ENCODE measurements around the gene LCLAT1.

The LCLAT1 gene

GRCh38 chr2:30680121-30680520 is 233.1 kb downstream of the LCLAT1 start:
- DNase-seq: no peak

GRCh38 chr2:30681022-30681421 is 234.0 kb downstream of the LCLAT1 start:
- no peak for DNase-seq

- DNase-seq: no peak
Measured at GRCh38 chr2:30683236-30683956, 236.3 kb downstream of the LCLAT1 start.

- no peak for DNase-seq
Measured at GRCh38 chr2:30684026-30684425, 237.0 kb downstream of the LCLAT1 start.

- DNase-seq: no peak
Measured at GRCh38 chr2:30684516-30684915, 237.5 kb downstream of the LCLAT1 start.

DNA sequence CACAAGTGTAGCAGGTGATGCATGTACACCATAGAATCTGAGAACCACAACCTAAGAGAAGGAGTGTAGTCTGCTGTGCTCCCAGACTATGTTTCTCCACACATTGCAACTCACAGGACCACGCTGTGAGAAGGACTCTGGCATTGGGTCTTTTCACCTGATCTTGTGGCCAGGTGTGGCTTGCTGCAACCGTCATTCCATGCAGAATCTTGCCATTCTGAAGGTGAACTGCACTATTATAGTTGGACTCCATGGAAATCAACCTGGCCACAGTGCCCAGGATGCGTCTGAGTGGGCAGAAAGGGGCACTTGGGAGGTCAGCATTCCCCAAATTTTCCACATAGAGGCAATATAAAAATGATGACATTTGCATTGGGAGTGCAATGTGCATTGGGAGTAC is 237.9 kb downstream of the LCLAT1 start:
- no peak for DNase-seq

GRCh38 chr2:30686000-30686399 is 239.0 kb downstream of the LCLAT1 start:
- DNase-seq: no peak

- DNase-seq: no peak
Measured at GRCh38 chr2:30686669-30687068, 239.6 kb downstream of the LCLAT1 start.

DNA sequence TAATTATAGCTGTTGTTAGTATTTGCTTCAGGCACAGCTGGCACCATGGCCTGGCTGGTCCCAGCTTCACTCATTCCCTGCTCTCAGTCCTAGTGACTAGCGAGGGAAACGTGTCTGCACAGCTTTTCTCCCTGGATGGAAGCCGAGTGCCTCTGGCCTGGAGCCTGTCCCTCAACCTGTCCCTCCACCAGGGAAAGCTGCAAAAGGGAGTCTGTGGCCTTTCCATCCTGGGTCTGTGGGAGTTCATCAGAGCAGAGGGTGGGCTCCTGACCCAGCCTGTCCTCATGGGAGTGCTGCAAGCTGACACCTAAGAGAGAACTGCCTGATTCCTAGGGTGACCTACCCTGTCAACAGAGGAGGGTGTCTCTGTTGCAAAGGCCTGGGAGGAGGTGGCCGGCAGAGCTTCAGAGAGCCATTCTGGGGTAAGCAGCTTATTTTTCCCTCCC is 241.9 kb downstream of the LCLAT1 start:
- DNase-seq: no peak

DNA sequence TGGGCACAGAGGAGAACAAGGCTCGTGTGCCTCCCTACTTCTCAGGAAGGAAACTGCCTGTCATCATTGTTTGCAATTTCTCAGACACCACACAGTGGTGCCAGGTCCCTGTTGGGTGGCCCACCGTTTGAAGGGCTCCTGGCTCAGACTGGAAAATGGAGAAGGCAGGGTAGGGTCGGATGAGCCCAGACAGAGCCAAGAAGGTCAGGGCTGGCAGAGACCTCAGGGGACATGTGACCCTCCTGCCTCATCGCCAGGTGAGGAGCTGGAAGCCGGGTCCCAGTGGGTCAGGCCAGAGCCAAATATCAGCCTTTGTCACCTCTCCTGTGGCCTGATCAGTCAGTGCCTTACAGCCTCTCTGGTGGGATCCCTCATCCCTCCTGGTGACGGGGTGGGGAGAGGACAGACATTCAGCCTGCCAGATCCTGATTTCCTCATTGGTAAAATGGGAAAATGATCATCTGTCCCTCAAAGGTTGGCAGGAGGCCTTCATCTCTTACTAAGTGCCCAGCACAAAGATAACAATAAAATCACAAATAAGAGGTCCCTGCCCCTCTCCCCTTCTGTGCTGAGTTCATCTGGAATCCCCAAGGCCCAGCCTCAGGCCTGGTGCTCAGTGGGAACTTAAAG is 242.6 kb downstream of the LCLAT1 start:
- no peak for DNase-seq

DNA sequence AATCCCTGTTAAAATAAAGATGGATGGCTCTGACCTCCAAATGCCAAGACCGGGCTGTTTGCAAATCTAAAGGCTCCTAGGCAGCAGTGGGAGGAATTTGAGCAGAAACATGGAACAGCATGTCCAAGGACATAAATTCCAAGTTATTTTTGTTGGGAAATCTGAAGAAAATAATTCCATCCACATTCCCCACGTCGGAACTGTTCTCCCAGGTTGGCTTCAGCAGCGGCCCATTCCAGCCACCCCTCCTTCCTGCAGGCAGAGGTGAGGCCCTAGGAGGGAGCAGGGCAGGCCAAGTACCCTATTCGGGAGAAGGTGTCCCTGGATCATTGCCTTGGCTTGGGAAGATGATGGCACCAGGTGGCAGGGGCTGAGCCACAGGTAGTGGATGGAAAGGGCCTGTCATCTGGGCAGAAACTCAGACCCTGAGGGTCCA is 243.1 kb downstream of the LCLAT1 start:
- no peak for DNase-seq

DNA sequence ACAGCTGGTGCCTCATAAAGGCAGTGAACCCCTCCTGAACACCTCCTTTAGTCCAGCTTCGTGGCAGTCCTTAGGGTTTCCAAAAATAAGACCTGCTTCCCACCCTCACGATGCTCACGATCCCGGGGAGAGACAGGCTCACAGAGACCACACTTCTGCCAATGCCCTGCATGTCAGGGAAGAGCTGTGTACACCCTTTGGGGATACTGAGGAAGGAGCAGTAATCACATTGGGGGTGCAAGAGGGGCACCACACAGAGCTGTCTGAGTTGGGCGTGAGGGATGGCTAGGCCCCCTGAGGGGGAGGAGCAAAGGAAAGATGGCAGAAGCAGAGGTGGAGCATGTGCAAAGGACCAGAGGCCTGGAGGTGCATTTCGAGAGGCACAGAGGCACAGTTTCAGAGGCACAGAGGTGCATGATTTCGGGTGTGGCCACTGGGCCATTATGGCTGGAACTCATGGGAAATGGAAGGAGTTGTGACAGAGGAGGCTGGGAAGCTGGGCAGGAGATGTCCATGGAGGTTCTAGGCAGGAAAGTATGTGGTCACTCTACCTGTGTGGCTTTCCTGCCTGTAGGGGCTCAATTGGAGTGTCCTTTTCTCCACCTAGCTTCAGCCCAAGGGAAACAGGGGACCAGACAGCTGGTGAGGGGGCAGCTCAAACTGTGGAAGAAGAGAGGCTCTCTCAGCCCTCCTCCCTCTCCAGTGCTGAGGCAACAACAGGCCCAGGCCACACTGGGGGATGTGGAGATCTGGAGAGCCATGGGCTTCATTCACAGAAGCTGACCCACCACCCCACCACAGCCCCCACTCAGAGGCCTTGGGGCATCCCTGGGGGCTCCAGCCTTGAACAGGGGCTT is 244.3 kb downstream of the LCLAT1 start:
- no peak for DNase-seq

DNA sequence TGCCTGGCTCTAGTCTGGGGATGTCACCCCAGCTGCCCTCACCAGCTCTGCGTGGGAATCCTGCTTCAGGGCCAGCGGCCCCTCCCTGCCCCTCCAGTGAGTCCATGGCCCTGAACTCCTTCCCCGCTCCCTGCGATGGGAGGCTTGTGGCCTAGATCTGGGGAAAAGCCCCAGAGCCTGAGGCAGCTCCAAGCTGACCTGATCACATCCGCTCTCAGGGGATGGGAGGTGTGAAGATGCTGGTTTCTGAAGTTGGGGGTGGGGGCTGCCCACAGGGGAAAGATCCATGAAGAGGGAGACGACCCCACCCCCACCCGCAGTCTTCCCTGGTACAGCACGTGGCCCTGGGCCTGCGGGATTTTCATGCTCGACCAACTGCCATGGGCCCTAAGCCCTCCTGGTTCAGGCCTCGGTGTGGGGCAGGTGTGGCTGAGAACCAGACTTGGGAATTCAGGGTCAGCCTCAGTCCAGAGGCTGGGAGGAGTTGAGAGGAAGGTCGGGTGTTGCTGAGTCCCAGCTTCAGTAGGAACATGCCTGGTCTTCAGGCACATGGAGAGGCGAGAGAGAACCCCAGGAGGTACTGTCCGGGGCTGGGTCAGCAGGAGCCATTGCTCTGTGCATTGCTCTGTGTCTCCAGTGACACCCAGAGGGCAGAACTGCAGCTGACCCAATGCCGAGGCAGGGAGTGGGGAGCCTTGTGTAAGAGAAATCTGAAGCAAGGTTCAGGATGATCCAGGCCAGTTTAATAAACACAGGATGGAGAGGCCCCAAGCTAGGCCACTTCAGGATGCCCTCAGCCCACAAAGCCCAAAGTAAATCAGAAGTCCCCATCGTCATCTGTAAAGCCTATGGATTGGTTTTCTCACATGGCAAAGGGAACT is 245.1 kb downstream of the LCLAT1 start:
- no peak for DNase-seq

DNA sequence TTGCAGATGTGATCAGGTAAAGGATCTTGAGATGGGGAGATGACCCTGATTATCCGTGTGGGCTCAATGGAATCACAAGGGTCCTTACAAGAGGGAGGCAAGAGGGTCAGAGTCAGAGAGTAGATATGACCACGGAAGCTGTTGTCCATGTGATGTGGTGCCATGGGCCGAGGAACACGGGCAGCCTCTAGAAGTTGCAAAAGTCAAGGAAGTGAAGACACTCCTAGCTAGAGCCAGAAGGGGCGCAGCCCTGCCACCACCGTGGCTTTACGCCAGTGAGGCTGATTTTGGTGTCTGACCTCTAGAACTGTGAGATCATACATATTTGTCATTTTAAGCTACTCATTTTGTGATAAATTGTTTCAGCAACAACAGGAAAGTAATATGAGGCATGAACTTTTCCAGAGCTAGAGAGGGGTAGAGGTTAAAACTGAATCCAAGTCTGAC is 245.8 kb downstream of the LCLAT1 start:
- DNase-seq: no peak
